AG09319 (cell line): ENCODE measurements around the gene PCDHGA1.

ENCODE experiments used
- DNase-seq: peaks from one replicate; pipeline ENCODE4 v3.0.0-alpha.2; 2010; ENCODE audit warnings: low read depth; ENCODE audit errors: extremely low read depth
- CTCF ChIP-seq: IDR thresholded peaks from 2 replicates; pipeline ENCODE4 v1.5.1; 2011; ENCODE audit warnings: low read depth, mild to moderate bottlenecking, inconsistent platforms, low read length, moderate library complexity

The PCDHGA1 gene

GRCh38 chr5:141524604-141525597 lies 194.6 kb downstream of the PCDHGA1 start:
- peak; percentile 99 for TF ChIP-seq CTCF
- DNase-seq = peak; percentile 92

- no peak for TF ChIP-seq CTCF
- DNase-seq = no peak
These were observed 195.3 kb downstream of the PCDHGA1 start for GRCh38 chr5:141525653-141526052.

GRCh38 chr5:141527426-141527825 lies 197.1 kb downstream of the PCDHGA1 start:
- DNase-seq = no peak
- TF ChIP-seq CTCF = no peak

GRCh38 chr5:141528291-141528984 lies 198.1 kb downstream of the PCDHGA1 start:
- TF ChIP-seq CTCF = no peak
- no peak for DNase-seq

- TF ChIP-seq CTCF = no peak
- no peak for DNase-seq
These were observed 198.7 kb downstream of the PCDHGA1 start for GRCh38 chr5:141529002-141529401.

- TF ChIP-seq CTCF = no peak
- no peak for DNase-seq
These were observed 199.6 kb downstream of the PCDHGA1 start for GRCh38 chr5:141529873-141530272.

GRCh38 chr5:141532726-141533125 lies 202.4 kb downstream of the PCDHGA1 start:
- no peak for DNase-seq
- TF ChIP-seq CTCF = no peak
